Osteocyte (in vitro differentiated cells): ENCODE data around the gene RABGGTB. TPM values are rescaled to one million over a fixed set of nuclear protein-coding genes. Genes with fewer than 3 reads are reported as not detected.
A peak's percentile ranks its signal among the peaks of the same experiment; 100 is the strongest.
"Not testable (repeated sequence)": the region's sequence is repeated elsewhere in the genome, so short reads cannot be mapped to it uniquely, and the experiment has no call there.

Source experiments
- DNase-seq: peaks from one replicate; pipeline ENCODE4 v3.0.0; 2021; ENCODE audit warnings: mixed read lengths; ENCODE audit not compliant: unreplicated experiment; ENCODE audit errors: extremely low spot score
- H3K27ac Mint-ChIP-seq: one replicate; pipeline ENCODE4 v1.8.0; 2021; ENCODE audit warnings: mild to moderate bottlenecking, mixed read lengths; ENCODE audit not compliant: unreplicated experiment
- H3K27me3 Mint-ChIP-seq: one replicate; pipeline ENCODE4 v1.8.0; 2021; ENCODE audit warnings: mixed read lengths; ENCODE audit not compliant: unreplicated experiment
- H3K36me3 Mint-ChIP-seq: one replicate; pipeline ENCODE4 v1.8.0; 2021; ENCODE audit warnings: mixed read lengths; ENCODE audit not compliant: unreplicated experiment
- H3K4me1 Mint-ChIP-seq: one replicate; pipeline ENCODE4 v1.8.0; 2021; ENCODE audit warnings: mixed read lengths; ENCODE audit not compliant: unreplicated experiment
- H3K4me3 Mint-ChIP-seq: one replicate; pipeline ENCODE4 v1.8.0; 2021; ENCODE audit warnings: mild to moderate bottlenecking, moderate library complexity, mixed read lengths; ENCODE audit not compliant: unreplicated experiment
- H3K9me3 Mint-ChIP-seq: one replicate; pipeline ENCODE4 v1.8.0; 2021; ENCODE audit warnings: mixed read lengths; ENCODE audit not compliant: unreplicated experiment
- CTCF ChIP-seq: fragments of 200-600 bp; sonication (generic); IDR thresholded peaks from 2 replicates; pipeline ENCODE4 v1.5.0; 2021; ENCODE audit warnings: antibody characterized with exemption, mild to moderate bottlenecking, moderate library complexity
- total RNA-seq: library from RNA; stranded (reverse); gene quantifications from 2 replicates; pipeline ENCODE4 v1.2.1, GENCODE V29; 2021

Gene RABGGTB
- total RNA-seq, 1 donor from 2014 or later, result 62.5 TPM

GRCh38 chr1:75764057-75764655 lies 21.9 kb upstream of the RABGGTB start:
- H3K4me1 Mint-ChIP-seq, result peaks cover 13% of the 10 kb centered on the region
- no peaks in the 10 kb centered on the region for H3K27me3 Mint-ChIP-seq
- no peak overlapping the region for H3K27ac Mint-ChIP-seq
- H3K36me3 Mint-ChIP-seq, result peaks cover 9% of the 10 kb centered on the region
- no peak for TF ChIP-seq CTCF
- H3K9me3 Mint-ChIP-seq, result no peaks in the 10 kb centered on the region
- no peak overlapping the region for H3K4me3 Mint-ChIP-seq
- DNase-seq, result no peak

- no peak for DNase-seq
- no peak for TF ChIP-seq CTCF
- Mint-ChIP-seq H3K36me3 (peaks cover 7% of the 10 kb centered on the region), H3K27ac (peak overlapping the region; percentile 78), H3K4me3 (no peak overlapping the region), H3K4me1 (peaks cover 13% of the 10 kb centered on the region), H3K9me3 (no peaks in the 10 kb centered on the region), H3K27me3 (no peaks in the 10 kb centered on the region)
These were observed 20.2 kb upstream of the RABGGTB start for GRCh38 chr1:75765697-75766355.

- H3K36me3 Mint-ChIP-seq, result peaks cover 2% of the 10 kb centered on the region
- H3K4me3 Mint-ChIP-seq, result no peak overlapping the region
- H3K27me3 Mint-ChIP-seq, result no peaks in the 10 kb centered on the region
- no peaks in the 10 kb centered on the region for H3K9me3 Mint-ChIP-seq
- TF ChIP-seq CTCF, result no peak
- H3K27ac Mint-ChIP-seq, result no peak overlapping the region
- peaks cover 13% of the 10 kb centered on the region for H3K4me1 Mint-ChIP-seq
- no peak for DNase-seq
These were observed 18.0 kb upstream of the RABGGTB start for GRCh38 chr1:75768016-75768415.

GRCh38 chr1:75770761-75771160 lies 15.3 kb upstream of the RABGGTB start:
- no peaks in the 10 kb centered on the region for H3K9me3 Mint-ChIP-seq
- peaks cover 6% of the 10 kb centered on the region for H3K4me1 Mint-ChIP-seq
- DNase-seq, result no peak
- TF ChIP-seq CTCF, result no peak
- no peaks in the 10 kb centered on the region for H3K27me3 Mint-ChIP-seq
- no peak overlapping the region for H3K27ac Mint-ChIP-seq
- H3K36me3 Mint-ChIP-seq, result no peaks in the 10 kb centered on the region
- H3K4me3 Mint-ChIP-seq, result no peak overlapping the region

GRCh38 chr1:75771978-75772377 lies 14.1 kb upstream of the RABGGTB start:
- Mint-ChIP-seq H3K9me3 (no peaks in the 10 kb centered on the region), H3K4me1 (no peaks in the 10 kb centered on the region), H3K36me3 (no peaks in the 10 kb centered on the region), H3K27me3 (no peaks in the 10 kb centered on the region), H3K27ac (no peak overlapping the region), H3K4me3 (no peak overlapping the region)
- DNase-seq, result no peak
- no peak for TF ChIP-seq CTCF

- not testable (repeated sequence) for H3K4me3 Mint-ChIP-seq, H3K27ac Mint-ChIP-seq, H3K36me3 Mint-ChIP-seq, H3K9me3 Mint-ChIP-seq, DNase-seq, H3K4me1 Mint-ChIP-seq
- H3K27me3 Mint-ChIP-seq, result peaks cover 13% of the 10 kb centered on the region
These were observed 8.2 kb upstream of the RABGGTB start for GRCh38 chr1:75777812-75778211.

- DNase-seq, H3K9me3 Mint-ChIP-seq, H3K27ac Mint-ChIP-seq, H3K4me1 Mint-ChIP-seq, H3K4me3 Mint-ChIP-seq, H3K36me3 Mint-ChIP-seq: not testable (repeated sequence)
- H3K27me3 Mint-ChIP-seq, result peaks cover 13% of the 10 kb centered on the region
These were observed 7.4 kb upstream of the RABGGTB start for GRCh38 chr1:75778694-75779093.

GRCh38 chr1:75780183-75780582 lies 5.9 kb upstream of the RABGGTB start:
- not testable (repeated sequence) for H3K4me3 Mint-ChIP-seq, DNase-seq, H3K36me3 Mint-ChIP-seq, H3K4me1 Mint-ChIP-seq, H3K27ac Mint-ChIP-seq, H3K9me3 Mint-ChIP-seq
- peaks cover 13% of the 10 kb centered on the region for H3K27me3 Mint-ChIP-seq
